Stimulated activated CD8-positive, alpha-beta memory T cell treated with anti-CD3 and anti-CD28 coated beads, Interleukin-15, amount 100 ng/mL, for 4 hours (primary cell): ENCODE measurements around the gene ZNF385A.

Experiments
- DNase-seq, 2 donors: peaks; one replicate each; pipeline ENCODE4 v3.0.0-alpha.2; 2020; ENCODE audit warnings: low read depth in 2 of 2

The ZNF385A gene, protein sequence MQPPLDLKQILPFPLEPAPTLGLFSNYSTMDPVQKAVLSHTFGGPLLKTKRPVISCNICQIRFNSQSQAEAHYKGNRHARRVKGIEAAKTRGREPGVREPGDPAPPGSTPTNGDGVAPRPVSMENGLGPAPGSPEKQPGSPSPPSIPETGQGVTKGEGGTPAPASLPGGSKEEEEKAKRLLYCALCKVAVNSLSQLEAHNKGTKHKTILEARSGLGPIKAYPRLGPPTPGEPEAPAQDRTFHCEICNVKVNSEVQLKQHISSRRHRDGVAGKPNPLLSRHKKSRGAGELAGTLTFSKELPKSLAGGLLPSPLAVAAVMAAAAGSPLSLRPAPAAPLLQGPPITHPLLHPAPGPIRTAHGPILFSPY

DNA sequence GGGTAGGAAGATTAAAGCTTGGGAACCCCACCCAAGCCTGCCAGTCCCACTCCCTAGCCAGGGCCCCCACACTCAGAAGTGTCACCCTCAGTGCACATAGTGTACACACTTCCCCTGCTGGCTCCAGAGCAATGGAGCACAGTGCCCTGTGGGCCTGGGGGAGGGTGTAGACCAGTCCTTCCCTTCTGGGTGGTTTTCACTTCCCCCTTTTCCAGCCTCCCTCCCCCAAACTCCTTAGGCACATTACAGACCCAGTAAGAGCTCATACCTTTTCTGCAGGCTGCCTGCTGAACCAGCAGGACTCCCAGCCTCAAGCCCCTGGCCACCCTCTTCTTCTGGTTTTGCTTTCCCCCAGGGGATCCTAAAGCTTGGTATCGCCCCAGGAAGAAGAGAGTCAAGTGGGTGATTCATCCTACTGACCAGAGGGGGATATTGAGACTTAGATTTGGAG lies at the start of gene ZNF385A:
ZNF385A (minus strand) TSS at position 143 of the 451 bp plus-strand sequence. CDS start 219 bp downstream, outside the sequence.
- DNase-seq, result no peak

DNA sequence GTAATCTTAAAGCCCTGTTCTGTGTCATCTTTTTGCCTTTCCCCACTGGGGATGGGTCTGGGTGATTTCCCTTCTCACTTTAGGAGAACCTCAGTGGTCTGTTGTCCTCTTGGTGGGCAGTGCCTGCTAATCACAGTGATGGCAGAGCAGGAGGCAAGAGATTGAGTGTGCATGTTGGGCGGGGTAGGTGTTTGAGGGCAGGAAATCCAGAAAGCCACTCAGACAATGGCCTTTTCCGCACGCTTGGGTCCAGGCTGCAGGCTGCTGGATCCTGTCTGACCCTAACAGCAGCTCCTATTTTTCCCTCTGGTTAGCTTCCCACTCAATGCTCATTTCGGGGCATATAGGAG lies 48.3 kb upstream of the ZNF385A start:
- DNase-seq, result no peak

DNA sequence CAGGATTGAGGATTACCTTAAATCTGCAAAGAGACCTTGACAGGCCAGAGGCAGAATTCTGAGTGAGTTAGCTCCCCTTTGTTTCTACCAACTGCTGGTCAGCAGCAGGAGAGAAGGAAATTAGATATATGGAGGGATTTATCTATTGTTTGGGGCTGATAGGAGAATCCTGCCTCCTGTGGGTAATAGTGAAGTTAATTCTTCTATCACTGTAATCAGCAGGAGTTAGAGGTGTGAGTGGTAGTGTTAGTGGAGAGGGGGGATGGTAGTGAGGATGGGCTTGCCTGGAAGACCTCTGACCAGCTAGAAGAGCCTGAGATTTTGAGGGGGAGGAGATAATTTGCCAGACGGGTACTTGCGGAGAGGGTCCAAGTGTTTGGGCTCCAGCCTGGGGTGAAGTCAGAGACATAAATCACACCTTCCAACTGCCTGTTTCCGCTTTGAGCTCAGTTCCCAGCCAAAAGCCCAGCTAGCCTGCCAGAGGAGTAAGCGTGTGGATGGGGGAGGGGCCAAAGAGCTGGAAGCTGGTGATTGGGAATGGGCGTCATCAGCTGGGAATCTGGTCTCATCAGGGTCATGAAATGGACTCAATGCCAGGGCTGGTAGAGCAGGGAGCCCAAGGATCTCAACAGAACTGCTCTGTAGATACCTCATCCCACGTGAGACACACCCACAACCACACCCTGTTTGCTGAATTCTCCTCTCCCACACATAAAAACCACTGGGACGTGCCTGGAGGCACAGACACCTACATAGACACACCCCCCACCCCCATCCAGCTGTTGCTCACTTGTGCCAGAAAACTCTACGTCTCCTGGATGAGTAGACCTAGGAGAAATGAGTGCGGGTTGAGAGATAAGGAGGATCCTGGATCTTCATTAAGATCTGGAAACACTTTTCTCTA lies 47.6 kb upstream of the ZNF385A start:
- no peak for DNase-seq

DNA sequence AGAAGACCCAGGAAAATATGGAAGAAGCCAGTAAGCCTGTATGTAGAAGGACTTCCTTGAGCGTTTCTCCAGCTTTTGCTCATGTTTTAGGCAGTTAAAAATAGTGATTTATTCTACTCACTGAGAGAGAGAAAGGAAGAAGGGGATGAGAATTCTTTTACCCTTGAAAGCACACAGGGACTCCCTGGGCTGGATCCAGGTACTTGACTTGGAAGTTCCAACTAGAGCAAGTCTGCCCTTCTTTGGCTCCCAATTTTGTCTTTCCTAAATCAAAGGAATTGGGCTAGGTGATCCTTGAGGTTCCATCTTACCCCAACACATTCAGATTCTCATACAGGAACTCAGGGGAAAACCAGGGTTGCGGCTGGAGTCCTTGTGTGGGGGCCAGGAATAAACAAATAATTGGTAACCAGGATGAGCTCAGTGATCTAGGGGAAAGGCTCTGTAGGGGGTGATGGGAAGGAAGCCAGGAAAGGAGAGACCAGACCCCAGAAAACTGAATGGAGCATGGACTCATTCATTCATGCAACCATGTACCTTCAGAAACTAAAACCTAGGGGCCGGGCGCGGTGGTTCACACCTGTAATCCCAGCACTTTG lies 46.0 kb upstream of the ZNF385A start:
- no peak for DNase-seq

DNA sequence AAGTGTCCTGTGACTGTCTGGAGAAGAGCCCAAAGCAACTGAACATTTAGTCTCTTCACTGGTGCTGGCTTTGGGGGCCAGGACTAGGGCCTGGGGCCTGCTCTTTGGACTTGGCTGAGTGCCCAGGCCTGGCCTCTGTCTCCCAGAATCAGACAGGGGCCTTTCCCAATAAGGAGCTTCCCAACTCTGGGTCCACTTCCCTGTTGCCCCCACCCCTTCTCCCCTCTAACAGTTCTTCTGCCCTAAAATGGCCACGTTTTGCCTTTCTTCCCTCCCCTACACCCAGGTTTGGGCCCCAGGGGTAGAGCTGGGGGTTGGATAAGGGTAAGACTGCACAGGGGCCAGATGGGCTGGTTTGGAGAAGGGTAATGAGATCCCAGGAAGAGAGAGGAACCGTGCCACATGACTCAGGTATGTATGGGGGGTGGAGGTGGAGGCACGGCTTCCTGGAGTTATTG lies 44.5 kb upstream of the ZNF385A start:
- DNase-seq, result no peak

DNA sequence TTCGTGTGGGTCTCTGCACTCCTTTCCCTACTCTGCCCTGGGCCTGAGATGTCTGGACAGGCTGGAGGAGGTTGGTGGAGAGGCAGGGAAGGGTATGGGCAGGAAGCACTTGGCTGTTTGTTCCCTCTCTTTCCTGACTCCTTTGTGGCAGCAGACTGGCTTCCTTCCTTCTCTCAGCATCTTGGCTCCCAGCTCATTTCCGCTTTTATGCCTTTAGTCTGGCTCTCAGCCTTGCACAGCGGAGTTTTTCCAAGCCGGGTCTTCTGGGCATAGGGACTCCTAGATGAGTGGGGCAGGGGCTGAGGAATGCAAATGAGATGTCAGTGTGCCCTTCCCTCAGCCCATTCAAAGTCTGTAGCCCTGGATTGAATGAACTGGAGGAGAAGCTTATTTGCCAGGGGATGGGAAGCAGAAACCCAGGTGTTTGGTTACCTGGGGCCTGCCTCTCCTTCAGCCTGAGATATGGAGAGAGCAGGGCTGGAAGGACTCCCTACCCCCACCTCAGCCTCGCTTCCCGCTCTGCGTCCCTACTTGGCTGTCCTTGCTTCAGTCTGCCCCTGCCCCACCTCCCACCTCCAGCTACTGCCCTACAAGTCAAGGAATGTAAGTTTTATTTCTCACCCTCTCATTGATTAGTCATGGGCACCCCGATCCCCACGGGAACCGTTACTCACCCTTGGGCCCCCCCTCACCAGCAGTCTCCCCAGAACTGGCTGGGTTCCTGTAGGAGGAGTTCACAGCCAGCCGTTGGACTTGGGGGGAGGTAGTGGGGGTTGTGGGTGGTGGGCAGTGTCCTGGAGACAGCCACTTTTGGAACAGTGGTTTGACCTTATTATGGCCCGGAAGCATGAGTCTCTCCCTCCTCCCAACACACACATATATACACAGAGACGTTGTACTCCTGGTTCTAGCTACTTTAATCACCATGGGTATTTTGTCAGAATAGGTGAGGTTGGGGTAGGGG lies 43.8 kb upstream of the ZNF385A start:
- DNase-seq, result no peak

DNA sequence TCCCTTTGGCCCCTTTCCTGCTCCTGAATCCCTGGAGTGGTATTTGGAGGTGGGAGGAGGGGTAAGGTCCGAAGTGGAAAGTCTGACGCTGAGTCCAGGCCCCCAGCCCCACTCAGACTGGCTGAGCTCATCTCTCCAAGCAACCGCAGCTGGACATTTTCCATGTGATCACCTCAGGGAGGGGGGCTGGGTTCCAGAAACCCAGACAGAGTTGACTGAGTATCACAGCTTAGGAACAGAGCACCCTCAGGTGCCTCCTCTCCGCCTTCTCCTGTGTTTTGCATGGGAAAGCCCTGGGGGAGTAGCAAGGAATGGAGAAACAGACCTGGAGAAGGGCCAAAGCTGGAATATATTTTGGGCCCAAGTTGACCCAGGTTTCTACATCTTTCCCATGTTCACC lies 42.6 kb upstream of the ZNF385A start:
- DNase-seq, result no peak

DNA sequence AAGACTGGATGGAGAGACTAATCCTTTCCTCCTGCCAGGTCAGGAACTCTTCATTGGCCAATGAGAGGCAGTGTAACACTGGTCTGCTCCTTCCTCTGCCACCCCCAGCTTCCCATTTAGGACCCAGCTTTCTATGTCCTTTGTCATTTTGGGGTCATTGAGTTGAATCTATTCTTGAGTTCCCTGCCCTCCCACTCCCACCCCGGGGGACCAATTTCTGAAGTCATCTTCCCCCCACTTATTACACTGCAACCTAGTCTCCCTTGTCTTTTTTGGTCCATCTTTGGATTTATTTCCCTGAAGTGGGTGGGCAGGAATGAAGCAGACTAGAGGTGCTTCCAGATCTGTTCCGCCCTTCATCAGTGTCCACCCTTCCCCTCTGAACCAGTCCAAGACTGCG lies 42.2 kb upstream of the ZNF385A start:
- DNase-seq, result no peak

DNA sequence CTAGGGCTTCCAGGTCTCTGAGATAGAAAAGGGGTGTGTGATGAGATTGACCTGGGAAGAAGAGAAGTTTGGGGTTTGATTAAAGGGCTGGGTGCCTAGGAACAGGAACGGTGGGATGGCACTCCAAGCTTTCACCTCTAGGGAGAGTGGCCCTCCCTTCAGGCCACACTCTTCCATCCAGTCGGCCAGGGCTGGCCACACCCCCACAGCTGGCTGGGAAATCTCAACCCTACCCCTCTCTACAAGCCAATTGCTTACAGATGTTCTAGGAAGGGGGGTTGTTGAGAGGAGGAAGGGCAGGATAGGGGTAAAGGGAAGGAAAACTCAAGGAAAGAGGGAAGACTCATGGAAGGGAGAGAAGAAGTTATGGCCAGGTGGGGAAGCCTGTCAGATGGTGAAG lies 41.2 kb upstream of the ZNF385A start:
- DNase-seq, result no peak

DNA sequence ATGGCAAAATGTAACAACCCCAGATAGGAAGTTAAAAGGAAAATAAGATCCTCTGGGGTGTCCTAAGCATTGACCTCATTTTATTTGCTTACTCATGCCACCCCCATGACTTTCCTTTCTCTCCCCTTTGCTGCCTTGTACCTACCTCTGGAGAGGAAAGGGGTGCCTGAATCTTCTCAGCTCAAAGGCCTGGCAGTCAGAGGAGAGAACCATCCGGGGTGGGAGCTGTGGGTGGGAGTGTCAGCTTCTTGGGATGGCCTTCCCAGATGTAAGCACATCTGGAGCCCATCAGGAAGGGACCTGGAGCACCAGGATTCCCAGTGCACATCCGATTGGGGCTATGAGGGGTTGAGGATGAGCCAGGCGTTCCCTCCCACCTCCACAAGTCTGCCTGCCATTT lies 39.7 kb upstream of the ZNF385A start:
- no peak for DNase-seq

DNA sequence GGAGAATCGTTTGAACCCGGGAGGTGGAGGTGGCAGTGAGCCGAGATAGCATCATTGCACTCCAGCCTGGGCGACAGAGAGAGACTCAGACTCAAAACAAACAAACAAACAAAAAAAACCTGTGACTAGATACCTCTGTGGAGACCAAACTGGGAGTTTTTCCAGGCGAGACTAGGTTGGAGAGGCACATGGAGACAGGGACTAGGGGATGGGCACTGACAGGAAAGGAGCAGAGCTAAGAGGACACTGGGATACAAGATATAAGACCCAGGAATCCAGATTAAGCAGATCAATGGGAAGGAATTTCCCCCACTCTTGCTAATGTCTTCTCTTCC lies 39.2 kb upstream of the ZNF385A start:
- DNase-seq, result no peak

DNA sequence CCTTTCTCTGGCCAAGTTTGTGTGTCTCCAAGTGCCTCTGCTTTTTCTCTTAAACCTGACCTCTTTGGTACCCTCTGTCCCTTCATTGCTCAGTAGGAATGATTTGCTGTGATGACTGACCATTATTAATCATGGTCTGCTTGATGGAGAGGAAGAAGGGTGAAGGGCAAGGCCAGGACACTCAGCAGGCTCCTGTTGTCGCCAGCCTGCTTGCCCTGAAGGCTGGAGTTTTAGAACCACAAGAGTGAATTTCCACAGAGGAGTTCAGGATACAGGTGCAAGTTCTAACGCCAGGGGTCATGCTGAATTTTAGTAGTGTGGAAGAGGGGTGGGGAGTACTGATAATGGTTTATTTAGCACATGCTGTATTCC lies 37.3 kb upstream of the ZNF385A start:
- no peak for DNase-seq

DNA sequence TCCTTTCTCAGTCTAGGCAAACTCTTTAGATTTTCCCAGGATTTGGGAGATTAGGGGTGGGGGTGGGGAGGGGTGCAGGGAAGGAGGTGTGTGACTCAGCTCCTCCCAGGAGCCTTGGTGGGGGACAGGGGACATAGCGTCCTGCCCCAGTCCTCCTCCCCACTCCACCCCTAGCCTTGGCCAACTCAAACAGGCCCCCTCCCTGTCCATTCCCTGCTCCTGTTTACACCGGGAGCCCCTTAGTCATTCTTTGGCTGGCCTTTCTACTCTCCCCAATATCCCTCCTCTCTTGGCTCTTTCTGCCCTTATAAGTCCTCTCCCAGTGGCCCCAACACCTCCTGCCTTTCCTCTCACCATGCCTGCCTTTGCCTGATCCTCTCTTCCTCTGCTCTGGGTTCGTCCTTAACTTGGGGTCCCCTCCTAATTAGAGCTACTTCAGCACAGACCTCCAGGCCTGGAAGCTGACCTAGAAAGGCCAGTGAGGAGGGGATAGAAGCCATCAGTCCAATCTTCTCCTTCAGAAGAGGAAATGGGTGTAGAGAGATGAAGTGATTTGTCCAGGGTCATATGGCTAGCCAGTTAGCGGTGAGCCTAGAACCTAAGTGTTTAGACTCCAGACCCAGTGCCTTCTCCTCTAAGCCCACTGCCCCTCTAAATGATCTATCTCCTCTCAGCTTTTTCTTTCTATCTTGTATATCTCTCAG lies 36.8 kb upstream of the ZNF385A start:
- DNase-seq, result no peak

DNA sequence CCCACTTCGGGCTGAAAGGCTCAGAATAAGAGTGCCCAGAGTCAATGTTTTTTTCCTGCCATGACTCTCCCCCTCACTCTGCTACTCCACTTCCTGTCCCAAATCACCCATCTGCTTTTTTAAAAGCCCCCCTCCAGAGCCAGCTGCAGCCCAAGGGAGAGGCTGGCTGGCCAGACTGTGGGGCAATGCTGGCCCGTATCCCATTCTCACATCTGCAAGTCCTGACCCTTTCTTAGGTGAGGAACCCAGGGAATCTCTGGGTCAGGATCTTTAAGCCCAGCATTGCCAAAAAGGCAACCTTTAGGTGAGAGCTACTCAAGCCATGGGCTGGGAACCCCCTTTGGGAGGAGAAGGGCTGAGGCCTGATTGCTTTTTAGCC lies 36.2 kb upstream of the ZNF385A start:
- no peak for DNase-seq

DNA sequence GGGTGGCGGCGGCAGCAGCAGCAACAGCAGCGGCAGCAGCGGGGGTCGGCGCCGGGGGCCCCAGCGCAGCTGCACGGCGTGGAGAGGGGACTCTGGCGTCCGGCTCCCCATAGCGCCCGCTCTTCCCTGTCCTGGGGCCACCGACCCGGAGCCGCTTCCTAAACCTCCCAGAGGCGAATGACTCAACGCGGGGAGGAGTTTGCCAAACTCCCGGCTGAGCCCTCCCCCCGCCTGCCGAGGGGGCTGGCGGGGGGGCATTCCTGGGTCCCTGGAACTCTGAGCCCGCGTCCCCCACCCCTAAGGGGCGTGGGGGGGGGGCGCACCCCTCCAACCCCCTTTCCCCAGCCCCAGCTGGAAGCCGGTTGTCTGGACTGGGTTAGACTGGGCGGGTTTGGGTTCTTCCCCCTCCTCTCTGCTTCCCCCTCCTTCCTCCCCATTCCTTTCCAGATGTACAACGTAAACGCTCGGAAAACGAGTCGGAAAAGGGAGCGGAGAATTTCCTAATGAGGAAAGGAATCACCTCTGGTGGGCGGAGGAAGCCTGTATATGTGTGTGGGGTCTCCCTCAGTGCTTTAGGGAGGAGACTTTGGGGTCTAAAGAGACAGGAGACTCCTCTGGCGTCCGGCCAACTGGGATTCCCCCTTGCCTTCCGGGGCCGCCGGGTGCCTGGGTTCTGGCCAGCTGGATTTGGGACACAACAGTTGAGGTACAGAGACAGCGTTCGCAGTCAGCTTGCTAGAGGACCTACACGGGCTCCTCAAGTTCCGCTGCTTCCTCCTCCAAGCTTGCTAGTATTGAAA lies 34.8 kb upstream of the ZNF385A start, which contains the start of gene ITGA5:
ITGA5 (minus strand) TSS at position 179 of the 800 bp plus-strand sequence; CDS start at position 111, 68 bp downstream.
- DNase-seq, result no peak

DNA sequence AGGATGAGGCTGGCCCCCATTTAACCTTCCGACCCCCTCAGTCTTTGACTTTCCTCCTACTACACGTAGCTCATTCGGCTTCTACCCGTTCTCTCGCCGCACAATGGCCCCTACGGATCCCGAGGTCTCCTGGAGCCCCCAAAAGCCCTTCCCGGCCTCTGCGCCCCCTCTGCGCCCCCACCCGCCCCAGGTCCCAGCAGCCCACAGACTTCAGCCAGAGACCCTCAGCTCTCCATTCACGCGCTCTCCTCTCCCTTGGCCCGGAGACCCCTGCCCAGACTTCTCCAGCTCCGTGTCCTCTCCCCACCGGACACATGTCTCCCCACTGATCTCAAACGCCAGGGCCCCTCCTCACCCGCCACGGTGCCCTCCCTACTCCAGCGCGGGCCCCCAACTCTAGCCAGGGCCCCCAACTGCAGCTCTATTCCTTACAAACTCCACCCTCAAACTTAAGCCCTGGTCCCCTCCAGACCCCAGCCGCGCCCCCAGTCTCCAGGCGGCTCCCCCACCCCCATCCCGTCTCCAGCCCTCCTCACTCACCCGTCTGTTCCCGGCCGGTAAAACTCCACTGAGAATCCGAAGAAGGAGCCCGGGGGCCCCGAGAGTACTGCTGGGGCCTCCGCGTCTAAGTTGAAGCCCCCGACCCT lies 34.0 kb upstream of the ZNF385A start:
- no peak for DNase-seq

DNA sequence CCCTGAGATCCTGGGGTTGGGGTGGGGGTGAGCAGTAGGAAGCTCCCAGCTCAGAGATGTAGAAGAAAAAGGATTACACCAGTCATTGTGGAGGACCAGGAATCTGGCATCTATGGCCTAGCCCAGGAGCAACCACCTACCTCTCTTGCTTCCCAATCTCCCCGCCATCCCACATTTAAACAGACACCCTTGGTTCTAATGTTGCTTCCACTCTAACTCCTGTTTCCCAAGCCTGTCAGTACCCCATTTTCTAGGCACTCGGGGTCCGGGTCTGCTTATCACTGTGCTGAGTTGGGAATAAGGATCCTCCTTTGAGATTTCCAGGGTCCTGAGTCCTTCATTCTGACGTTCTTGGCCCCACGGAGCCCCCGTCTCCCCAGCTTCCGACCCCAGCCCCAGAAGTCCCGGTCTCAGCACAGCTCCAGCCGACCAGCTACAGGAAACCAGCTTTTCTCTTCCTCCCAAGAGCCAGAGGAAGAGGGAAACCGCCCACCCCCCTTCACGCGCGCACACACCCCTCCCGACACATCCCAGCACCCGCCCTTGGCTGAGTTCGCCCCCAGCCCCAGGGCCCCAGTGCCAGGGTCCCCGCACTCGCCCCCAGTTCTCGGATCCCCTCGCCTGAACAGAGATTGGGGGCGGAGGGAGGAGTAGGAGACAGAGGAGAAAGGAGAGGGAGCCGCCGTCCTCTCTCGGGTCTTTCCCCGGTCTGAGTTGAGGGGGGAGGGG lies 33.3 kb upstream of the ZNF385A start:
- no peak for DNase-seq

DNA sequence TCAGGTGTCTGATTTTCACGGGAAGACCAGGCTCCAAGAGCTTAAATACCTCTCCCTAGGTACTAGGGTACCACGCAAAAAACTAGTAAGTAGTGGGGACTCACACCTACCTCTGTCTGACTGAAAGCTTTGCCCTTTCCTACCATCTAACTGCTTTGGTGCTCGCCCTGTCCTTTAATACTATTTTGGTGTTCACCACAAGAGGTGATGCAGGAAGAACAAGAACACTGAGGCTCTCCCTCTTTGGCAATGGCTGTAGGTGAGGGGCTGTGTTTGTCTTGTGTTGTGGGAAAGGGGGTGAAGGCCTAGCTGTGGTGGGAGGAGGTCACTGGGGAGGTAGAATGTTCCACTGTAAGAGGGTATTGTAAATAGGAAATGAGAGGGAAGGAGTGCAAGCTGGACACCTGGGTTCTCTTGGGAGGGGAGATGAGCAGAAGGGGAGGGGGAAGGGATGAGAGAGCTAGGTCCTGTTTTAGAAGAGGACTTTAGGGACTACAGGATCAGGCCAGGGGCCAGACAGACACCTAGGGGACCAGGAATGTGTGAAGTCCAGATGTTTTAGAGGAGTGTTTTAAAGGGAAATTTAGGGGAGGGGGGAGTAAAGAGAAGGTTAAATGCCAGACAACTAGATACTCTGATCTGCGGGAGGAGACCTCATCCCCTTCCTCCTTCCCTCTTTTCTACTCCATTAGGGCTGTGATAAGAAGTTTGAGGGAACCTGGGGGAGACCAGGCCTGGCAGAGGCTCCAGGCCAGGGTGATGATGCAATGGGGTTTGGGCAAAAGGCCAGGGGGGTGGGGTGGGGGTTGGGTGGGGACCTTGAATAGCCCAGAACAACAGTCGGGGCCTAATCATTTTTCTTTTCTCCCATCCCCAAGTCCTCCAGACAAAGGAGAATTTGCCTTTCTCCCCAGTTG lies 32.4 kb upstream of the ZNF385A start:
- no peak for DNase-seq
